Testis (tissue), 3 donors: ENCODE measurements around the gene TPM4. TPM values are rescaled to one million over a fixed set of nuclear protein-coding genes. Genes with fewer than 3 reads are reported as not detected.

Experiments
- DNase-seq: peaks from one replicate; pipeline ENCODE4 v3.0.0-alpha.2; 2019
- H3K27ac ChIP-seq, 2 donors: fragments of 200-600 bp; sonication (generic); one replicate each; pipeline ENCODE4 v1.5.1; 2019
- H3K27me3 ChIP-seq: fragments of 200-600 bp; sonication (generic); one replicate; pipeline ENCODE4 v1.5.1; 2019
- H3K36me3 ChIP-seq: fragments of 200-600 bp; sonication (generic); one replicate; pipeline ENCODE4 v1.5.1; 2017; ENCODE audit warnings: low read depth; ENCODE audit errors: missing control alignments
- H3K4me1 ChIP-seq: fragments of 200-600 bp; sonication (generic); one replicate; pipeline ENCODE4 v1.5.1; 2019
- H3K4me3 ChIP-seq, 2 donors: fragments of 200-600 bp; sonication (generic); one replicate each; pipeline ENCODE4 v1.5.1; 2017 to 2019
- H3K9me3 ChIP-seq: fragments of 200-600 bp; sonication (generic); one replicate; pipeline ENCODE4 v1.5.1; 2017
- POLR2A ChIP-seq: fragments of 450-650 bp; IDR thresholded peaks from one replicate; pipeline ENCODE4 v1.6.1; 2017; ENCODE audit warnings: antibody characterized with exemption, mild to moderate bottlenecking, moderate library complexity
- WGBS, 2 donors: methylation state at CpG; one replicate each; pipeline ENCODE4 v1.1.5; 2018; 5-methylcytosine and 5-hydroxymethylcytosine counted together
- intact Hi-C: fragments of 100-400 bp; cut with DNase I; formaldehyde crosslinking; loops from one replicate; pipeline ENCODE4 v1.15.1; 2023; ENCODE audit warnings: low total_unique reads
- polyA plus RNA-seq: library from polyadenylated mRNA; stranded (reverse); fragments of 350-450 nt; fragmentation: Illumina TruSeq; extraction: RNeasy Lipid Tissue Mini Kit (QIAGEN cat#74804); gene quantifications from one replicate; pipeline ENCODE4 v1.2.3, GENCODE V29; 2014; ENCODE audit warnings: low read depth, low replicate concordance; ENCODE audit not compliant: insufficient read depth
- total RNA-seq, 2 donors: library from RNA; depleted of rRNA; stranded (reverse); fragments of >200 nt; gene quantifications; one replicate each; pipeline ENCODE4 v1.2.3, GENCODE V29; 2016
- TF ChIP-seq, protein P1 (sequence below), 3 experiments: fragments of 450-650 bp in 2 of 3; fragments of 200-600 bp in 1 of 3; sonication (generic) in 1 of 3; IDR thresholded peaks; one replicate each; pipeline ENCODE4 v1.5.1; 2016 to 2019; ENCODE audit warnings: antibody characterized with exemption in 3 of 3, mild to moderate bottlenecking in 2 of 3, moderate library complexity in 1 of 3

The TPM4 gene
- total and polyA plus RNA-seq, 3 donors from 2014 or later: 212 to 271 (median 227) TPM

DNA sequence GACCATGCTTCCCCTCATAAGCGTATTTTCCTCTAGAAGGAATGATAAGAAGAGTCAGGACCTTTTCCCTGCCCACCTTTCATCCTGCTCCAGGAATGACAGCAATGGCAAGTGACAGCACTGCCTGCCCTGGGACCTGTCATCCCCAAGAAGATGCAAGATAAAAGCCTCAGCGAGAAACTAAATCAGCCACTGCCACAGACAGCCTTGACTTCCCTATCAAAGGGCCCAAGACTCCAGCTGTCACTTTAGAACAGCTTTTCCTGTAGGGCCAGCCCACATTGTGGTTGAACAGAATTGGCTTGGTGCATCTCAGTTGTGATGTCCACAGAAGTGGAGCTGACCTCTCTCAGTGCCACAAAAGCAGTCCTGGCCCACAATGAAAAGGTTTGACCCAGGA, 36.5 kb downstream of the TPM4 start:
- DNase-seq: no peak
- H3K9me3 ChIP-seq: no peaks in the 10 kb centered on the region
- intact Hi-C loops: loop anchor here (10.0 kb wide), 2 partner anchors 48 to 72 kb away; partner anchors contain the start of gene FAM32A
- no peaks in the 10 kb centered on the region for H3K36me3 ChIP-seq
- WGBS, 2 donors: 5 to 10% methylated on average over 2 of the region's 2 CpGs
- no peak overlapping the region for H3K4me3 ChIP-seq
- no peaks in the 10 kb centered on the region for H3K27me3 ChIP-seq
- peaks cover 16% of the 10 kb centered on the region for H3K4me1 ChIP-seq
- H3K27ac ChIP-seq: peak overlapping the region in 1 of 2 donors; percentile 8
- no peak for TF ChIP-seq POLR2A
- TF ChIP-seq, protein P1, sequence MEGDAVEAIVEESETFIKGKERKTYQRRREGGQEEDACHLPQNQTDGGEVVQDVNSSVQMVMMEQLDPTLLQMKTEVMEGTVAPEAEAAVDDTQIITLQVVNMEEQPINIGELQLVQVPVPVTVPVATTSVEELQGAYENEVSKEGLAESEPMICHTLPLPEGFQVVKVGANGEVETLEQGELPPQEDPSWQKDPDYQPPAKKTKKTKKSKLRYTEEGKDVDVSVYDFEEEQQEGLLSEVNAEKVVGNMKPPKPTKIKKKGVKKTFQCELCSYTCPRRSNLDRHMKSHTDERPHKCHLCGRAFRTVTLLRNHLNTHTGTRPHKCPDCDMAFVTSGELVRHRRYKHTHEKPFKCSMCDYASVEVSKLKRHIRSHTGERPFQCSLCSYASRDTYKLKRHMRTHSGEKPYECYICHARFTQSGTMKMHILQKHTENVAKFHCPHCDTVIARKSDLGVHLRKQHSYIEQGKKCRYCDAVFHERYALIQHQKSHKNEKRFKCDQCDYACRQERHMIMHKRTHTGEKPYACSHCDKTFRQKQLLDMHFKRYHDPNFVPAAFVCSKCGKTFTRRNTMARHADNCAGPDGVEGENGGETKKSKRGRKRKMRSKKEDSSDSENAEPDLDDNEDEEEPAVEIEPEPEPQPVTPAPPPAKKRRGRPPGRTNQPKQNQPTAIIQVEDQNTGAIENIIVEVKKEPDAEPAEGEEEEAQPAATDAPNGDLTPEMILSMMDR (IDR thresholded peaks at IDR 0.05): no peak

DNA sequence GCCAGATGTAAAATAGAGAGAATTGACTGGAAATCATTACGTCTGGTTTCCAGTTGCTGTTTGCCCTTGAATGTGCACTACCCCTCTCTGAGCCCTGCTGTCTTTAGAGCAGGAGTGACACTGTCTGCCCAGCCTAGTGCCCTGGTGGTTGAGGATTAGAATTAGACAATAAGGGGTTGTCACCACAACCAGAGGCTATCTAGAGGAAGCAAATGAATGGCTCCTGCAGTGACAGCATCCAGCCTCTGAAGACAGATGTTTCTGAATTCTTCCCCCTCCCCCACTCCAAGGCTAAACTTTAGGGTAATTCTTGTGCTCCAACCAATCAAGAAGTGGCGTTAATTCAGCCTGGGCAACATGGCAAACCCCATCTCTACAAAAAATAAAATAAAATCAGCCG, 37.4 kb downstream of the TPM4 start:
- no peak for DNase-seq
- WGBS, 2 donors: 83 to 88% methylated on average over 3 of the region's 3 CpGs
- intact Hi-C loops: loop anchor here (10.0 kb wide), 2 partner anchors 49 to 71 kb away; partner anchors contain the start of gene FAM32A
- H3K9me3 ChIP-seq: no peaks in the 10 kb centered on the region
- no peak overlapping the region for H3K27ac ChIP-seq
- no peaks in the 10 kb centered on the region for H3K36me3 ChIP-seq
- no peaks in the 10 kb centered on the region for H3K27me3 ChIP-seq
- H3K4me3 ChIP-seq: no peak overlapping the region
- no peak for TF ChIP-seq POLR2A
- TF ChIP-seq, protein P1 (IDR thresholded peaks at IDR 0.05): no peak
- peaks cover 16% of the 10 kb centered on the region for H3K4me1 ChIP-seq

DNA sequence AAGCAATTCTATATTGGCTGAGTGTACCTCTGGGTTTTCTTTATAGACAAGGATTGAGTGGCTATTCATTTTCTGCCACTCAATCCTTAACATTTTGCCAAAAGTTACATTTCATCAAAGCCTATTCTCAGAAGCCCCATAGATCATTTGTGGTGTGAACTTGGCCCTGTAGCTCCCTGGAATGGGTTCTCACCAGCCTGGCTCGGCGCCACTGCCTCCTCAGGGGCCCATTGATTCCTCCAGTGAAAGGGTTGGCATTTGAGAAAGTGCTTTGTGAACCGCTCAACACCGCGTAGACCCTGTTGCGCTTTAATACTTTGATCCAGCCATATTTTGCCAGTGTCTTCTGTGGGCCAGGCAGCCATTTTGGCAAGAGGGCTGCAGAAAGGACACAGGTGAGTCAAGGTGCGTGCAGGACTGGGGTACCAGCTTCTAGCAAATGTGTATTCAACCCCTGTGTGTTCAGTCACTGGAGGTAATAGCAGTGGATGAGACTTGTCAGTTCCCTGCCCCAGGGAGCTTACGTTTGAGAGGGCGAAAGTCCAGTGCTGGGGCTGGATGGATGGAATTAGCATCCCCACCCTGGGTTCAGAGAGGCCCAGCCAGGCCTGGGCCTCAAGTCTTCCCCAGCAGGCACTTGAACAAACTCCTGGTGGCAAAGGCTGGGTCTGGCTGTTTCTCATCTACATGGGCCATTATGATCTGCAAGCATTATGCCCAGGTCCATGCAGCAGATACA, 39.2 kb downstream of the TPM4 start:
- DNase-seq: no peak
- H3K27me3 ChIP-seq: no peaks in the 10 kb centered on the region
- 89 to 96% methylated on average over 9 of the region's 9 CpGs for WGBS, 2 donors
- no peak overlapping the region for H3K4me3 ChIP-seq
- H3K36me3 ChIP-seq: no peaks in the 10 kb centered on the region
- intact Hi-C loops: loop anchor here (10.0 kb wide), 2 partner anchors 51 to 69 kb away; partner anchors contain the start of gene FAM32A
- H3K27ac ChIP-seq: no peak overlapping the region
- peaks cover 16% of the 10 kb centered on the region for H3K4me1 ChIP-seq
- no peaks in the 10 kb centered on the region for H3K9me3 ChIP-seq
- TF ChIP-seq POLR2A: no peak
- TF ChIP-seq, protein P1 (IDR thresholded peaks at IDR 0.05): no peak

DNA sequence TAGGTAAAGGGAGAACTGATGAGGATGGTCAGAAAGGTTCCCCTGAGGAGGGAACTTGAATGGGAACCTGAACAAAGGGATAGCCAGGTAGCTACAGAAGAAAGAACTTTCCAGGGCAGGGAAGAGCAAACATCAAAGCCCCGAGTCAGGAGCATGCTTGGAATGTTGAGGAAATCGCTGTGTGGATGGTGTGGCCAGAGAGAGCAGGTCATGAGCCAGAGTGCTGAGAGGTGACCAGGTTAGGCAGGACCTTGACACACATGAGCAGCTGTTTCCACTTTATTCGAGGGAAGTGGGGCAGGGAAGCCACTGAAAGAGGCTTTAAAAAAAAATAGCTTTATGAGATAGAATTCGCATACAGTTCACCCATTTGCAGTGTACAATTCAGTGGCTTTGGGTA, 39.8 kb downstream of the TPM4 start:
- H3K4me3 ChIP-seq: no peak overlapping the region
- no peaks in the 10 kb centered on the region for H3K27me3 ChIP-seq
- H3K9me3 ChIP-seq: no peaks in the 10 kb centered on the region
- intact Hi-C loops: loop anchor here (10.0 kb wide), 2 partner anchors 51 to 69 kb away; partner anchors contain the start of gene FAM32A
- peaks cover 16% of the 10 kb centered on the region for H3K4me1 ChIP-seq
- TF ChIP-seq, protein P1 (IDR thresholded peaks at IDR 0.05): no peak
- TF ChIP-seq POLR2A: no peak
- DNase-seq: no peak
- no peak overlapping the region for H3K27ac ChIP-seq
- no peaks in the 10 kb centered on the region for H3K36me3 ChIP-seq
- WGBS, 2 donors: 72 to 83% methylated on average over 4 of the region's 4 CpGs
